HEK293T (cell line): ENCODE measurements around the gene APLP2.

ENCODE experiments used
- ARNT ChIP-seq: fragments of 450-650 bp; IDR thresholded peaks from 2 replicates; pipeline ENCODE4 v1.6.1; 2017; ENCODE audit warnings: mild to moderate bottlenecking
- BHLHE40 ChIP-seq: fragments of 450-650 bp; IDR thresholded peaks from 2 replicates; pipeline ENCODE4 v1.6.1; 2016; ENCODE audit warnings: mild to moderate bottlenecking, moderate library complexity, borderline replicate concordance
- ELF4 ChIP-seq: fragments of 450-650 bp; IDR thresholded peaks from 2 replicates; pipeline ENCODE4 v1.6.1; 2017; ENCODE audit warnings: antibody characterized with exemption
- FOXA1 ChIP-seq: fragments of 450-650 bp; IDR thresholded peaks from 2 replicates; pipeline ENCODE4 v1.6.1; 2016; ENCODE audit warnings: mild to moderate bottlenecking
- FOXK2 ChIP-seq: fragments of 450-650 bp; IDR thresholded peaks from 2 replicates; pipeline ENCODE4 v1.6.1; 2016; ENCODE audit warnings: mild to moderate bottlenecking
- FOXM1 ChIP-seq: fragments of 450-650 bp; IDR thresholded peaks from 2 replicates; pipeline ENCODE4 v1.6.1; 2017; ENCODE audit warnings: mild to moderate bottlenecking, borderline replicate concordance
- L3MBTL2 ChIP-seq: fragments of 450-650 bp; conservative IDR thresholded peaks from 2 replicates; pipeline ENCODE4 v1.6.1; 2016; ENCODE audit warnings: mild to moderate bottlenecking
- LEF1 ChIP-seq: fragments of 450-650 bp; IDR thresholded peaks from 2 replicates; pipeline ENCODE4 v1.6.1; 2017; ENCODE audit warnings: mild to moderate bottlenecking, borderline replicate concordance
- SP1 ChIP-seq: fragments of 450-650 bp; IDR thresholded peaks from 2 replicates; pipeline ENCODE4 v1.6.1; 2017
- SUZ12 ChIP-seq: fragments of 450-650 bp; IDR thresholded peaks from 2 replicates; pipeline ENCODE4 v1.6.1; 2016; ENCODE audit warnings: mild to moderate bottlenecking
- TARDBP ChIP-seq: fragments of 450-650 bp; IDR thresholded peaks from 2 replicates; pipeline ENCODE4 v1.6.1; 2016
- ZNF384 ChIP-seq: fragments of 450-650 bp; IDR thresholded peaks from 2 replicates; pipeline ENCODE4 v1.6.1; 2016
- TF ChIP-seq, protein P1 (sequence below): fragments of 450-650 bp; IDR thresholded peaks from 2 replicates; pipeline ENCODE4 v1.6.1; 2016

DNA sequence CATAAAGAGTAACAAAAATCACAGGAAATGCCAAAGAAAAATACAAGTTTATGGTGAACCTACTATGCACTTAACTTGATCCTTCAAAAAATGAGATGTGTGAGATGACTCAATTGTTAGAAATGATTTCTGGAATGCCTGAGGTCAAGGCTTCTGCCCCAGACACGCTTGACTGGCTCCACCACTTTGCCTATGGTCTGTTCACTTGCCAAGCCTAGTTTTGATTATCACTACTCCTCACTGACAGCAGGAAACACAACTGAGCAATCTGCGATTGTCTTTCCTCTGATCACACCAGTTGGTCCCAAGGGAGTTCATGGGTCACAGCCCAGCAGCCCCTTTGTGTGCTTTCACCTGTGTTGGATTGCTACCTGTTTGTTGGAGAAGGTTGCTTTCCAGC lies 46.5 kb upstream of the APLP2 start:
- TF ChIP-seq FOXM1 (no peak), SP1 (no peak), TARDBP (no peak), FOXK2 (no peak), SUZ12 (no peak), ARNT (no peak), BHLHE40 (no peak), ZNF384 (no peak), FOXA1 (no peak), L3MBTL2 (no peak), ELF4 (no peak), LEF1 (no peak)
- TF ChIP-seq, protein P1, sequence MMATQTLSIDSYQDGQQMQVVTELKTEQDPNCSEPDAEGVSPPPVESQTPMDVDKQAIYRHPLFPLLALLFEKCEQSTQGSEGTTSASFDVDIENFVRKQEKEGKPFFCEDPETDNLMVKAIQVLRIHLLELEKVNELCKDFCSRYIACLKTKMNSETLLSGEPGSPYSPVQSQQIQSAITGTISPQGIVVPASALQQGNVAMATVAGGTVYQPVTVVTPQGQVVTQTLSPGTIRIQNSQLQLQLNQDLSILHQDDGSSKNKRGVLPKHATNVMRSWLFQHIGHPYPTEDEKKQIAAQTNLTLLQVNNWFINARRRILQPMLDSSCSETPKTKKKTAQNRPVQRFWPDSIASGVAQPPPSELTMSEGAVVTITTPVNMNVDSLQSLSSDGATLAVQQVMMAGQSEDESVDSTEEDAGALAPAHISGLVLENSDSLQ = no peak
